GM23248 (cell line): Measurements from ENCODE around the gene OR4F6. TPM values are rescaled to one million over a fixed set of nuclear protein-coding genes. Genes with fewer than 3 reads are reported as not detected.

Experiments used
- DNase-seq: peaks from one replicate; pipeline ENCODE4 v3.0.0-alpha.2; 2015
- H2AFZ ChIP-seq: fragments of 200-600 bp; sonication (generic); 2 replicates; pipeline ENCODE4 v1.6.1; 2016; ENCODE audit warnings: antibody characterized with exemption
- H3F3A ChIP-seq: fragments of 200-600 bp; sonication (generic); 2 replicates; pipeline ENCODE4 v1.6.1; 2016; ENCODE audit warnings: mild to moderate bottlenecking, antibody characterized with exemption, mixed run types; ENCODE audit not compliant: insufficient read depth
- H3K27ac ChIP-seq: fragments of 200-600 bp; sonication (generic); 2 replicates; pipeline ENCODE4 v1.5.1; 2016; ENCODE audit warnings: mild to moderate bottlenecking
- H3K27me3 ChIP-seq: fragments of 200-600 bp; sonication (generic); replicated peaks from 2 replicates; pipeline ENCODE4 v1.6.1; 2016; ENCODE audit warnings: mild to moderate bottlenecking; ENCODE audit not compliant: insufficient read depth
- H3K36me3 ChIP-seq: fragments of 200-600 bp; sonication (generic); 2 replicates; pipeline ENCODE4 v1.6.1; 2016; ENCODE audit warnings: low read depth, mild to moderate bottlenecking
- H3K4me1 ChIP-seq: fragments of 200-600 bp; sonication (generic); 2 replicates; pipeline ENCODE4 v1.6.1; 2016; ENCODE audit warnings: mild to moderate bottlenecking; ENCODE audit not compliant: insufficient read depth
- H3K4me2 ChIP-seq: fragments of 200-600 bp; sonication (generic); one replicate; pipeline ENCODE4 v1.6.1; 2016; ENCODE audit warnings: mild to moderate bottlenecking; ENCODE audit not compliant: unreplicated experiment
- H3K4me3 ChIP-seq: fragments of 200-600 bp; sonication (generic); 2 replicates; pipeline ENCODE4 v1.5.1; 2016; ENCODE audit warnings: mild to moderate bottlenecking
- H3K79me2 ChIP-seq: fragments of 200-600 bp; sonication (generic); 2 replicates; pipeline ENCODE4 v1.6.1; 2016; ENCODE audit warnings: mild to moderate bottlenecking; ENCODE audit not compliant: insufficient read depth
- H3K9ac ChIP-seq: fragments of 200-600 bp; sonication (generic); 2 replicates; pipeline ENCODE4 v1.6.1; 2016; ENCODE audit warnings: mild to moderate bottlenecking
- H3K9me2 ChIP-seq: fragments of 200-600 bp; sonication (generic); 2 replicates; pipeline ENCODE4 v1.6.1; 2016; ENCODE audit warnings: mixed run types, mild to moderate bottlenecking, moderate library complexity; ENCODE audit not compliant: insufficient read depth
- H3K9me3 ChIP-seq: fragments of 200-600 bp; sonication (generic); one replicate; pipeline ENCODE4 v1.6.1; 2017; ENCODE audit warnings: low read depth
- H4K20me1 ChIP-seq: fragments of 200-600 bp; sonication (generic); 2 replicates; pipeline ENCODE4 v1.6.0; 2016; ENCODE audit not compliant: insufficient read depth
- EZH2 ChIP-seq: fragments of 200-600 bp; sonication (generic); IDR thresholded peaks from 2 replicates; pipeline ENCODE4 v1.6.1; 2018; ENCODE audit warnings: antibody characterized with exemption, mild to moderate bottlenecking; ENCODE audit not compliant: insufficient read depth, poor library complexity, severe bottlenecking
- EZH2phosphoT487 ChIP-seq: fragments of 200-600 bp; sonication (generic); IDR thresholded peaks from 2 replicates; pipeline ENCODE4 v1.6.1; 2018; ENCODE audit warnings: antibody characterized with exemption, moderate library complexity, mild to moderate bottlenecking, low read depth; ENCODE audit not compliant: insufficient read depth
- WGBS, 2 experiments: methylation state at CpG; one replicate each; pipeline ENCODE4 v1.1.6; 2015 to 2017; ENCODE audit warnings: low lambda C conversion rate in 2 of 2, low coverage in 1 of 2; ENCODE audit errors: missing lambda C conversion rate in 2 of 2; 5-methylcytosine and 5-hydroxymethylcytosine counted together
- in situ Hi-C: fragments of 300-500 bp; cut with MboI; formaldehyde crosslinking; loops from 2 replicates; pipeline ENCODE4 v1.15.0; 2020
- polyA plus RNA-seq: library from polyadenylated mRNA; unstranded; fragments of >200 nt; fragmentation: Nextera tagmentation; extraction: Ambion mirVana; gene quantifications from 2 replicates; pipeline ENCODE4 v1.2.1, GENCODE V29; 2016
- total RNA-seq: library from RNA; depleted of rRNA; stranded (reverse); fragments of >200 nt; shearing (Covaris generic); gene quantifications from 2 replicates; pipeline ENCODE4 v1.2.3, GENCODE V29; 2014

OR4F6 gene
- total and polyA plus RNA-seq, 2 experiments from 2014 or later, result not detected

DNA sequence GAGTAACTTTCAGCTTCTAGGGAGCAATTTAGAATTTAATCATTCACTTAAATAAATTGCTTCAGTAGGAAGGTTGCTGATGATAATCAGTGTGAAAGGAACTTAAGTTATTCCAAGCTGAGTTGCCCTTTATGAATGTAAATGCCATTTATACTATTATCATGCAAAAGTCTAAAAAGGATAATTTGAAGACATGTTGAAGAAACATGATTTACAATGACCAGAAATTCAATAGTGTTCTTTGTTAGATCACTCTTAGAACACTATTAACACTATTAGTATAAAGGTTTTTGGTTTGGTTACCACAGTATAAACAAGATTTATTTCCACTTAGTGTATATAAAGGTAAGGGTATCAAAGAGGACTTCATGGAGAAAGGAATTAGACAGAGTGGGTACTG is 1.6 kb downstream of the OR4F6 start:
- Histone ChIP-seq H3K4me3 (no peak overlapping the region), H3F3A (peaks cover 19% of the 10 kb centered on the region), H3K27ac (no peak overlapping the region), H2AFZ (no peak overlapping the region), H3K9ac (no peak overlapping the region), H3K4me2 (no peak overlapping the region), H3K79me2 (no peaks in the 10 kb centered on the region), H3K27me3 (no peaks in the 10 kb centered on the region), H3K9me3 (no peaks in the 10 kb centered on the region), H3K9me2 (no peaks in the 10 kb centered on the region), H3K4me1 (peaks cover 18% of the 10 kb centered on the region), H3K36me3 (no peaks in the 10 kb centered on the region), H4K20me1 (no peaks in the 10 kb centered on the region)
- in situ Hi-C loops, result no loop called here
- TF ChIP-seq EZH2 (no peak), EZH2phosphoT487 (no peak)
- DNase-seq, result no peak

GRCh38 chr15:101805605-101806345 is 2.5 kb downstream of the OR4F6 start:
- no peaks in the 10 kb centered on the region for H3K9me3 ChIP-seq
- peaks cover 18% of the 10 kb centered on the region for H3K4me1 ChIP-seq
- H3K27ac ChIP-seq, result no peak overlapping the region
- DNase-seq, result no peak
- H4K20me1 ChIP-seq, result no peaks in the 10 kb centered on the region
- H3K4me3 ChIP-seq, result no peak overlapping the region
- H3K9me2 ChIP-seq, result no peaks in the 10 kb centered on the region
- no peak overlapping the region for H2AFZ ChIP-seq
- peaks cover 19% of the 10 kb centered on the region for H3F3A ChIP-seq
- TF ChIP-seq EZH2phosphoT487 (no peak), EZH2 (no peak)
- H3K9ac ChIP-seq, result no peak overlapping the region
- no peaks in the 10 kb centered on the region for H3K27me3 ChIP-seq
- H3K79me2 ChIP-seq, result no peaks in the 10 kb centered on the region
- 58% methylated on average over 6 of the region's 6 CpGs for WGBS, 2 experiments
- no peaks in the 10 kb centered on the region for H3K36me3 ChIP-seq
- in situ Hi-C loops, result no loop called here
- no peak overlapping the region for H3K4me2 ChIP-seq

DNA sequence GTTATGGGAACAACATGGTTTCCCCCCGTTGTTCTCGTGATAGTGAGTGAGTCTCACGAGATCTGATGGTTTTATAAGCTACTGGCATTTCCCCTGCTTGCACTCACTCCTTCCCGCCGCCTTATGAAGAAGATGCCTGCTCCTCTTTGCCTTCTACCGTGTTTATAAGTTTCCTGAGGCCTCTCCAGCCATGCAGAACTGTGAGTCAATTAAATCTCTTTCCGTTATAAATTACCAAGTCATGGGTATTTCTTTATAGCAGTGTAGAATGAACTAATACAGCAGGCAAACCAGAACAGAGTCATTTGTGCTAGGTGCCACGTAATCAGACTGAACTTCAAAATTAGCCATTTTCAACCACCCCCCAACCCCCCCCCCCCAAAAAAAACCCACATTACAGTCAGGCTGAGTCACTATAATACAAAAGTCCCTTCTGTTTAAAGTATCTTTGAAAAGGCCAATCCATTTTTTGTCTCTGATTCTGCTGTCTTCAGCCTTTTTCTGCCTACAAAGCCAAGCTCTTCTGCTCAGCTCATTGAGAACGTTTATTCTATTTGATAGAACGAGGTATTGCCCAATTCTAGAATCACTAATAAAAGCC is 4.1 kb downstream of the OR4F6 start:
- Histone ChIP-seq H3K27me3 (no peaks in the 10 kb centered on the region), H3K4me3 (no peak overlapping the region), H4K20me1 (no peaks in the 10 kb centered on the region), H3K36me3 (no peaks in the 10 kb centered on the region), H3K9me2 (no peaks in the 10 kb centered on the region), H3K9me3 (no peaks in the 10 kb centered on the region), H3K79me2 (no peaks in the 10 kb centered on the region), H3F3A (peaks cover 19% of the 10 kb centered on the region), H3K27ac (peak overlapping the region; percentile 49), H3K9ac (peak overlapping the region; percentile 13; the same call in 1 of the 2 replicates), H2AFZ (0 out of 2 replicates have a peak overlapping the region, but pooled peaks have one; percentile 15), H3K4me1 (peaks cover 18% of the 10 kb centered on the region), H3K4me2 (peak overlapping the region; percentile 44)
- peak; percentile 77 for DNase-seq
- TF ChIP-seq EZH2phosphoT487 (no peak), EZH2 (no peak)
- WGBS, 2 experiments, result 25 to 34% methylated on average over 10 of the region's 10 CpGs
- in situ Hi-C loops, result no loop called here

DNA sequence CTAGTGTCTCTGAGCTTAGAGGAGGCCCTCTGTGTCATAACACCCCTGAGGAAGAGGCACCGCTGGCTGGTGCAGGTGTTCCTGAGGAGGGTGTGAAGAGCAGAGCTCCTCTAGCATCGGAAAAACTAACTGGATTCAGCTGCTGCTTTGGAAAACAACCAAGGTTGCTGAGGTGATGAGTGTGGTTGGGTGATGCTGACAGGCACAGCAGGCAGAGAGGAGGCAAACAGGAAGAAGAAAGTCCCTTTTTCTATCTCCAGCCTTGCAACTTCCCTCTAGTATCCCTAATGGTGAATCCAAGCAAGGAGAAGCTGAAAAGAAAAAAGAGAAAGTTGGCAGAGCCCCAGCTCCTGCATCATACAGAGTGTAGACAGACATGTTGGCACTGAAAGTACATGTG is 4.9 kb downstream of the OR4F6 start:
- in situ Hi-C loops, result no loop called here

More for the DNA sequence above, 4.9 kb downstream of the OR4F6 start:
- peak; percentile 52 for DNase-seq
- no peak for TF ChIP-seq EZH2
- TF ChIP-seq EZH2phosphoT487, result no peak
- Histone ChIP-seq H3K36me3 (no peaks in the 10 kb centered on the region), H2AFZ (no peak overlapping the region), H3K4me2 (peak overlapping the region; percentile 44), H3K27ac (peak overlapping the region; percentile 49; the same call in 1 of the 2 replicates), H3K79me2 (no peaks in the 10 kb centered on the region), H3K9me2 (no peaks in the 10 kb centered on the region), H3F3A (peaks cover 19% of the 10 kb centered on the region), H3K4me3 (no peak overlapping the region), H4K20me1 (no peaks in the 10 kb centered on the region), H3K4me1 (peaks cover 18% of the 10 kb centered on the region), H3K9me3 (no peaks in the 10 kb centered on the region), H3K9ac (peak overlapping the region; percentile 13; the same call in 1 of the 2 replicates), H3K27me3 (no peaks in the 10 kb centered on the region)
- WGBS, 2 experiments, result 9 to 13% methylated on average over 2 of the region's 2 CpGs
